Measurements from ENCODE around the gene TRPC4.

DNA sequence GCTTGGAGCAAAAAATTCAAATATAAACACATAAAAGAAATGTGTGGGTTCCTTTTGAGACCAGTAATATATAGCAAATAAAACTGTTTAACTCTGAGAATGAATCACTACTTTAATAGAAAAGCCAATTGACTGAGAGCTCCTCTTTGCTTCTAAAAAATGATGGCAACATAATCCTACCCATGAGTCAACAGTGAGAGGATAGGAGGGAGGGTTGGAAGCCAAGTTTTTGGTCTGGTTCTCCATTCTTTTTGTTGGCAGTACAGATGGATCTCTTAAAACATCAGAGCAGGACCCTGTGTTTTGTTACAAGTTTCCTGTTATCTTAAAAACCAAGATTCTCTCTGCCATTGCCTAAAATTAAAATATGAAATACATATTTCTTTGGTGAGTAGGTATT is 221.0 kb downstream of the TRPC4 start:
- TF ChIP-seq CTCF (IDR thresholded peaks at IDR 0.05 in 8 of 11, conservative IDR thresholded peaks at IDR 0.05 in 3 of 11) (no peak), POLR2A (IDR thresholded peaks at IDR 0.05) (no peak)

Data from spleen (tissue), 7 donors.